ENCODE data around the gene PLPPR3.

Gene PLPPR3

DNA sequence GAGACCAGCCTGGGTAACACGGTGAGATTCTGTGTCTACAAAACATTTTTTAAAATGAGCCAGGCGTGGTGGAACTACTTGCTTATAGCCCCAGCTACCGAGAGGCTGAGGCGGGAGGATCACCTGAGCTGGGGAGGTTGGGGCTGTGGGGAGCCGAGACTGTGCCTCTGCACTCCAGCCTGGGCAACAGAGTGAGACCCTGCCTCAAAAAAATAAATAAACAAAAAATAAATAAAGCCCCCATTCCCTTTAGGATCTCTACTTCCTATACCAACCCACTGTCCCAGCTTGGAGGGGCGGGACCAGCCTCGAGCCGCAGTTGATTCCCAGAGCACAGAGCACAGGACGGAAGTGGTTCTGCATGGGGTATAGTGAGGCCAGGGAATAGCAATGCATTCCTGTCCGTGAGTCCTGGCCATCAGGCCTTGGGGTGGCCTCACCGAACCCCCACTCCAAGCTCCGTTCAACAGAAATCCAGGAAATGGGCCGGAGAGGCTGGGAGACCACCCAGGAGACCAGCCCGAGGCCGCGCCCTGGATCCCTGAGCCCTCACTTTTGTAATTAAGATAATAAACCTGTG is 29.4 kb downstream of the PLPPR3 start:
- TF ChIP-seq, protein P1, sequence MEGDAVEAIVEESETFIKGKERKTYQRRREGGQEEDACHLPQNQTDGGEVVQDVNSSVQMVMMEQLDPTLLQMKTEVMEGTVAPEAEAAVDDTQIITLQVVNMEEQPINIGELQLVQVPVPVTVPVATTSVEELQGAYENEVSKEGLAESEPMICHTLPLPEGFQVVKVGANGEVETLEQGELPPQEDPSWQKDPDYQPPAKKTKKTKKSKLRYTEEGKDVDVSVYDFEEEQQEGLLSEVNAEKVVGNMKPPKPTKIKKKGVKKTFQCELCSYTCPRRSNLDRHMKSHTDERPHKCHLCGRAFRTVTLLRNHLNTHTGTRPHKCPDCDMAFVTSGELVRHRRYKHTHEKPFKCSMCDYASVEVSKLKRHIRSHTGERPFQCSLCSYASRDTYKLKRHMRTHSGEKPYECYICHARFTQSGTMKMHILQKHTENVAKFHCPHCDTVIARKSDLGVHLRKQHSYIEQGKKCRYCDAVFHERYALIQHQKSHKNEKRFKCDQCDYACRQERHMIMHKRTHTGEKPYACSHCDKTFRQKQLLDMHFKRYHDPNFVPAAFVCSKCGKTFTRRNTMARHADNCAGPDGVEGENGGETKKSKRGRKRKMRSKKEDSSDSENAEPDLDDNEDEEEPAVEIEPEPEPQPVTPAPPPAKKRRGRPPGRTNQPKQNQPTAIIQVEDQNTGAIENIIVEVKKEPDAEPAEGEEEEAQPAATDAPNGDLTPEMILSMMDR (conservative IDR thresholded peaks at IDR 0.05; ENCODE audit: control insufficient read depth, insufficient read depth, low read depth, low read length): no peak
- no peak for DNase-seq (ENCODE audit: low read depth)
- H3K4me3 ChIP-seq (ENCODE audit: control insufficient read depth, low read depth, low read length): no peak overlapping the region

GRCh38 chr19:791567-792305 is 30.0 kb downstream of the PLPPR3 start:
- no peak for DNase-seq (ENCODE audit: low read depth)
- TF ChIP-seq, protein P1 (conservative IDR thresholded peaks at IDR 0.05; ENCODE audit: control insufficient read depth, insufficient read depth, low read depth, low read length): no peak
- H3K4me3 ChIP-seq (ENCODE audit: control insufficient read depth, low read depth, low read length): no peak overlapping the region

DNA sequence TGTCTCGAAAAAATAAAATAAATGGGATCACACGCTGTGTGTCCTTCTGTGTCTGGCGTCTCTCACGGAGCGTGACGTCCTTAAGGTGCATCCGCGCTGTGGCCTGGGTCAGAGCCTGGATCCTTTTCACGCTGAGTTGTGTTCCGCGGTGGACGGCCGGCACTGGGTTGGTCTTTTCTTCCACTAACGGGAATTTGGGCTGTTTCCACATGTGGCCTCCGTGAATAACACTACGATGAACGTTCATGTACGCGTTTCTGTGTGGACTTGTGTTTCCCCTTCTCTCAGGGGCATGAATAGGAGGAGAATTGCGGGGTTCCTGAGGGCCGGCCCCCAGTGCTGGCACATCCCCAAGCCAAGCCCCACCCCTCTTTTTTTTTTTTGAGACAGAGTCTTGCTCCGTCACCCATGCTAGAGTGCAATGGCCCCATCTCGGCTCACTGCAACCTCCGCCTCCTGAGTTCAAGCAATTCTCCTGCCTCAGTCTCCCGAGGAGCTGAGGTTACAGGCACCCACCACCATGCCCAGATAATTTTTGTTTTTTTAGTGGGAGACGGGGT is 30.7 kb downstream of the PLPPR3 start:
- TF ChIP-seq, protein P1 (conservative IDR thresholded peaks at IDR 0.05; ENCODE audit: control insufficient read depth, insufficient read depth, low read depth, low read length): no peak
- H3K4me3 ChIP-seq (ENCODE audit: control insufficient read depth, low read depth, low read length): no peak overlapping the region
- no peak for DNase-seq (ENCODE audit: low read depth)

GRCh38 chr19:789701-790060 is 32.1 kb downstream of the PLPPR3 start:
- TF ChIP-seq, protein P1 (conservative IDR thresholded peaks at IDR 0.05; ENCODE audit: control insufficient read depth, insufficient read depth, low read depth, low read length): no peak
- no peak for DNase-seq (ENCODE audit: low read depth)
- H3K4me3 ChIP-seq (ENCODE audit: control insufficient read depth, low read depth, low read length): no peak overlapping the region

GRCh38 chr19:788983-789700 is 32.6 kb downstream of the PLPPR3 start:
- DNase-seq (ENCODE audit: low read depth): no peak
- TF ChIP-seq, protein P1 (conservative IDR thresholded peaks at IDR 0.05; ENCODE audit: control insufficient read depth, insufficient read depth, low read depth, low read length): no peak
- no peak overlapping the region for H3K4me3 ChIP-seq (ENCODE audit: control insufficient read depth, low read depth, low read length)

DNA sequence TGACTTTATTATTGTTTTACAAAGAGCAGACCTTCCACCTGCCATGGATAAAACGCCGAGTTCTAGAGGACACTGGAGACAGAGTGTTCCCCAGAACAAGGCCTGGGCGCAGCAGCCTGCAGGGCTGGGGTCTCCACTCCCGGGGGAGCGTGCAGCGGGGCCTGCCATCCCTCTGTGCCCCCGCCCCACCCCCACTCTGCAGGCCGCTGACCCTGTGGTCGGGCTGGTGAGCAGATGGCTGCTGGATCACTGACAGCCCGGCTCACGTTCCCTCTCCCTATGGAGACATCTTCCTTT is 33.1 kb downstream of the PLPPR3 start:
- no peak for DNase-seq (ENCODE audit: low read depth)
- H3K4me3 ChIP-seq (ENCODE audit: control insufficient read depth, low read depth, low read length): no peak overlapping the region
- TF ChIP-seq, protein P1 (conservative IDR thresholded peaks at IDR 0.05; ENCODE audit: control insufficient read depth, insufficient read depth, low read depth, low read length): no peak

Measured in fibroblast of mammary gland (primary cell).